Suprapubic skin (tissue), 4 donors: Measurements from ENCODE around the gene MLH1.

Source experiments
- EP300 ChIP-seq: sonication (generic); formaldehyde crosslinking; IDR thresholded peaks from one replicate; pipeline ENCODE4 v1.6.1; 2017; ENCODE audit warnings: antibody characterized with exemption
- POLR2A ChIP-seq, 2 donors: fragments of 450-650 bp; IDR thresholded peaks; one replicate each; pipeline ENCODE4 v1.6.1; 2017; ENCODE audit warnings: antibody characterized with exemption in 2 of 2, mild to moderate bottlenecking in 2 of 2, moderate library complexity in 2 of 2
- POLR2AphosphoS5 ChIP-seq, 3 donors: sonication (generic); formaldehyde crosslinking; IDR thresholded peaks; one replicate each; pipeline ENCODE4 v1.6.1; 2017; ENCODE audit warnings: antibody characterized with exemption in 3 of 3
- TF ChIP-seq, protein P1 (sequence below), 2 donors: fragments of 200-600 bp in 1 of 2; fragments of 450-650 bp in 1 of 2; sonication (generic) in 1 of 2; IDR thresholded peaks; one replicate each; pipeline ENCODE4 v1.5.1; 2016 to 2019; ENCODE audit warnings: antibody characterized with exemption in 2 of 2, mild to moderate bottlenecking in 1 of 2, moderate library complexity in 1 of 2

DNA sequence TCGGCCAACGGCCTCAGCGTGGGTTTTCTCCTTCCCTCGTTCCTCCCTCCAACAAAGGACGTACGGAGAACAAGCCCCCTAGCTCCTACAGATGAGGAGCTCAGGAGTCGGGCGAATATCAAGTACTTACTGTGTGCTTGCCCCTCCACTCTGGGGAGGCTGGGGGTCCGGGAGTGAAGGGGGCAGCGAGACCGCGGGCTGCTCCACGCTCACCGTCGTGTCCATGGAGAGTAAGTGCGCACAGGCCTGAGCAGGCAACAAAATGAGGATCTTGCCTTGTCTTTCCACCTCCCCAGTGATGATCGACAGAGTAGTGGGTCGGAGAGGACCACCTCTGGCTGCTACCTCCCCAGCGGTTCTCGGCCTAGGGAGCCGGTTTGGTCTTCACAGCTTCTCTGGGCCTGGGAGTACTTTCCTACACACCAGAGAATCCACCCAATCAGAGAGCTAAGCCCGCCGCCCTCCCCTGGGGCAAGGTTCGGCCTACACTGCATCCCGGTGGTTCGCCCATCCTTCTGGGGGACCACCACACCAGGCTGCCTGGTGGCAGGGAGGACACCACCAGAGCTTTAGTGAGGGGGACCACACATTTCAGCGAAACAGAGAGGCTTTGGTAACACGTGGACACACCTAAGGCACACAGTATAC lies 47.9 kb upstream of the MLH1 start:
- no peak for TF ChIP-seq POLR2AphosphoS5 (IDR thresholded peaks at IDR 0.05)
- TF ChIP-seq, protein P1, sequence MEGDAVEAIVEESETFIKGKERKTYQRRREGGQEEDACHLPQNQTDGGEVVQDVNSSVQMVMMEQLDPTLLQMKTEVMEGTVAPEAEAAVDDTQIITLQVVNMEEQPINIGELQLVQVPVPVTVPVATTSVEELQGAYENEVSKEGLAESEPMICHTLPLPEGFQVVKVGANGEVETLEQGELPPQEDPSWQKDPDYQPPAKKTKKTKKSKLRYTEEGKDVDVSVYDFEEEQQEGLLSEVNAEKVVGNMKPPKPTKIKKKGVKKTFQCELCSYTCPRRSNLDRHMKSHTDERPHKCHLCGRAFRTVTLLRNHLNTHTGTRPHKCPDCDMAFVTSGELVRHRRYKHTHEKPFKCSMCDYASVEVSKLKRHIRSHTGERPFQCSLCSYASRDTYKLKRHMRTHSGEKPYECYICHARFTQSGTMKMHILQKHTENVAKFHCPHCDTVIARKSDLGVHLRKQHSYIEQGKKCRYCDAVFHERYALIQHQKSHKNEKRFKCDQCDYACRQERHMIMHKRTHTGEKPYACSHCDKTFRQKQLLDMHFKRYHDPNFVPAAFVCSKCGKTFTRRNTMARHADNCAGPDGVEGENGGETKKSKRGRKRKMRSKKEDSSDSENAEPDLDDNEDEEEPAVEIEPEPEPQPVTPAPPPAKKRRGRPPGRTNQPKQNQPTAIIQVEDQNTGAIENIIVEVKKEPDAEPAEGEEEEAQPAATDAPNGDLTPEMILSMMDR (IDR thresholded peaks at IDR 0.05) = no peak
- TF ChIP-seq POLR2A (IDR thresholded peaks at IDR 0.05) = no peak
- TF ChIP-seq EP300 = no peak
